HepG2 (cell line): ENCODE data around the gene NBEAL1. TPM values are rescaled to one million over a fixed set of nuclear protein-coding genes. Genes with fewer than 3 reads are reported as not detected.
A peak's percentile ranks its signal among the peaks of the same experiment; 100 is the strongest.

Experiments
- ASH2L ChIP-seq: fragments of 300-600, 200-600 bp; sonication (generic); IDR thresholded peaks from 2 replicates; pipeline ENCODE4 v1.7.0; 2017; ENCODE audit warnings: low read depth, mild to moderate bottlenecking, moderate library complexity, mixed read lengths, low read length; ENCODE audit not compliant: insufficient read length
- CBX2 ChIP-seq, 2 experiments: fragments of 200-600 bp in 1 of 2; sonication (generic); formaldehyde crosslinking in 1 of 2; IDR thresholded peaks; 2 replicates each; pipeline versions ENCODE4 v1.7.0 to v1.8.1; 2018 to 2022; ENCODE audit warnings: low read depth in 2 of 2, low read length in 1 of 2, mild to moderate bottlenecking in 1 of 2, missing genetic modification reagents in 1 of 2
- EP300 ChIP-seq, 3 experiments: sonication (generic) in 1 of 3; formaldehyde crosslinking in 1 of 3; IDR thresholded peaks; 2 replicates each; pipeline versions ENCODE4 v1.5.1 to v1.6.1; 2011 to 2020; ENCODE audit warnings: low read depth in 2 of 3, low read length in 2 of 3, borderline replicate concordance in 1 of 3, improper control_type of control experiment in 1 of 3, mild to moderate bottlenecking in 1 of 3, missing genetic modification reagents in 1 of 3, moderate library complexity in 1 of 3
- FOSL2 ChIP-seq: sonication (generic); formaldehyde crosslinking; IDR thresholded peaks from 2 replicates; pipeline ENCODE4 v1.4.0; 2020; ENCODE audit warnings: missing genetic modification reagents
- MAF1 ChIP-seq: sonication (generic); formaldehyde crosslinking; IDR thresholded peaks from 2 replicates; pipeline ENCODE4 v1.5.0; 2020; ENCODE audit warnings: missing genetic modification reagents, borderline replicate concordance
- SIX4 ChIP-seq: sonication (generic); formaldehyde crosslinking; IDR thresholded peaks from 2 replicates; pipeline ENCODE4 v1.4.0; 2020; ENCODE audit warnings: missing genetic modification reagents
- TEAD3 ChIP-seq: optimal IDR thresholded peaks from 2 replicates; pipeline ENCODE3; 2016; ENCODE audit warnings: borderline replicate concordance
- ZNF646 ChIP-seq: sonication (generic); formaldehyde crosslinking; IDR thresholded peaks from 2 replicates; pipeline ENCODE4 v1.9.0; 2021; ENCODE audit warnings: mild to moderate bottlenecking, missing genetic modification reagents
- polyA plus RNA-seq, 8 experiments: library from polyadenylated mRNA; depleted of rRNA in 3 of 8; stranded (reverse) in 7 of 8; unstranded in 1 of 8; fragments of >200 nt; fragmentation: Illumina TruSeq in 4 of 8; extraction: Trizol in 4 of 8; gene quantifications; 2 replicates each; pipeline versions ENCODE4 v1.2.1 to v1.2.3, GENCODE V29; 2011 to 2016; ENCODE audit warnings: low read depth in 4 of 8, missing spikeins in 1 of 8, mixed read lengths in 1 of 8; ENCODE audit not compliant: insufficient read depth in 1 of 8
- total RNA-seq, 5 experiments: library from RNA; depleted of rRNA; stranded (reverse); fragments of >200 nt; fragmentation: Illumina TruSeq; extraction: Trizol; gene quantifications; 2 replicates each; pipeline ENCODE4 v1.2.3, GENCODE V29; 2016; ENCODE audit warnings: low read depth in 1 of 5

NBEAL1 gene
- total and polyA plus RNA-seq, 2 of the 13 experiments (the other 11 are each of a cell fraction or from before 2014, with no cell fraction given), result 6.4 to 15.7 TPM

- TF ChIP-seq EP300 (IDR thresholded peaks at IDR 0.05; ENCODE audit: low read depth in 2 of 2, low read length in 2 of 2) (no peak), EP300 (CRISPR knock-in tag; IDR thresholded peaks at IDR 0.05; ENCODE audit: borderline replicate concordance) (no peak), FOSL2 (no peak), TEAD3 (CRISPR knock-in tag) (peak; percentile 89), MAF1 (no peak), ASH2L (peak; percentile 29), ZNF646 (CRISPR knock-in tag) (no peak), CBX2 (IDR thresholded peaks at IDR 0.05; ENCODE audit: low read depth, low read length) (no peak), CBX2 (CRISPR knock-in tag; IDR thresholded peaks at IDR 0.05; ENCODE audit: low read depth) (no peak), SIX4 (no peak)
These were observed 46.7 kb downstream of the NBEAL1 start (continued) for GRCh38 chr2:203061346-203061745.
